Neural crest cell (in vitro differentiated cells): ENCODE results near the gene GRK6. TPM values are rescaled to one million over a fixed set of nuclear protein-coding genes. Genes with fewer than 3 reads are reported as not detected.

Experiments used
- DNase-seq: peaks from one replicate; pipeline ENCODE4 v3.0.0; 2021; ENCODE audit warnings: low read depth, mixed read lengths, low spot score
- H3K27ac Mint-ChIP-seq: one replicate; pipeline ENCODE4 v1.8.0; 2021; ENCODE audit warnings: mild to moderate bottlenecking, mixed read lengths; ENCODE audit not compliant: unreplicated experiment
- H3K27me3 Mint-ChIP-seq: 2 replicates; pipeline ENCODE4 v1.8.0; 2021; ENCODE audit warnings: low read depth, mild to moderate bottlenecking, mixed read lengths
- H3K36me3 Mint-ChIP-seq: 2 replicates; pipeline ENCODE4 v1.8.0; 2021; ENCODE audit warnings: low read depth, mild to moderate bottlenecking, mixed read lengths
- H3K4me1 Mint-ChIP-seq: 2 replicates; pipeline ENCODE4 v1.8.0; 2021; ENCODE audit warnings: mixed read lengths
- H3K4me3 Mint-ChIP-seq: one replicate; pipeline ENCODE4 v1.8.0; 2021; ENCODE audit warnings: mild to moderate bottlenecking, mixed read lengths
- H3K9me3 Mint-ChIP-seq: 2 replicates; pipeline ENCODE4 v1.8.0; 2021; ENCODE audit warnings: mixed read lengths
- total RNA-seq: library from RNA; stranded (reverse); gene quantifications from 2 replicates; pipeline ENCODE4 v1.2.1, GENCODE V29; 2021
- TF ChIP-seq, protein P1 (sequence below): fragments of 200-600 bp; sonication (generic); conservative IDR thresholded peaks from 2 replicates; pipeline ENCODE4 v1.5.0; 2021; ENCODE audit warnings: antibody characterized with exemption, mild to moderate bottlenecking

GRK6 gene
- total RNA-seq, 1 donor from 2014 or later, result 54.9 TPM

DNA sequence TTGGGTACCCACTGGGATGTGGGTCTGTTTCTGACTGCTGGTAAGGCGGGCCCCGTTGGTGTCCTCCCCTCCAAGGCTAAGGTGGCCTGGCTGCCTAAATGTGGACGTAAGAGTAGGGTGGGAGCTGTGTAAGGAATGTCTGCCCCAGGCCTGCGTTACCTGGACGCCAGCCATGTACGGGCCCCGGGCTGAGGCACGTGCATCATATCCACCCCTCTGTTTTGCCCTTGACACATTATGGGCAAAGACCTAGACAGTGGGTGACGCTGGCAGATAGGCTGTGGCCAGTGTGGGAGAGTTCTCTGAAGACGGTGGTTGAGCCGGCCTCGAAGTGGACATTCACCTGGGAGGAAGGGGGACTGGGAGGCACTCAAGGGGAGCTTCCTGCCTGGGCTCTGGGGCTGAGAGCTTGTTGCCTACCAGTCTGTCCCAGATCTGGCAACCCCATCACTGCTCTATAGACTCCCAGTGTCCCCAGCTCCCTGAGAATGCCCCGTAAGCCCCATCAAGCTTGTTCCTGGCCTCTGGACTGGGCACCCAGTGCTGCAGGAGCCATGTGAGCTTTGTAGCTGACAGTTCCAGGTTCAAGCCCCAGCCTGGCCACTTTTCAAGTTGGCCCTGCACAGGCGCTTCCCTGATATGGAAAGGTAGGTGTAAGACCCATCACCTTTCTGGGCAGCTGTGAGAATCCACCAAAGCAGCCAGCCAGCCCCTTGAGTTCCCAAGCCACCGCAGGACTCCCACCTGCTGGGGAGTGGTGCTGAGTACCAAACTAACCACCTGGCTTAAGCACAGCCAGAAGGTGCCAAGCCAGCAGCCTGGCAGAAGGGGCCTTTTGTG lies 16.9 kb downstream of the GRK6 start:
- Mint-ChIP-seq H3K27ac (no peak overlapping the region), H3K27me3 (peaks cover 31% of the 10 kb centered on the region), H3K9me3 (no peaks in the 10 kb centered on the region), H3K4me3 (peak overlapping the region; percentile 88), H3K4me1 (peaks cover 33% of the 10 kb centered on the region), H3K36me3 (peaks cover 9% of the 10 kb centered on the region)
- no peak for DNase-seq
- TF ChIP-seq, protein P1, sequence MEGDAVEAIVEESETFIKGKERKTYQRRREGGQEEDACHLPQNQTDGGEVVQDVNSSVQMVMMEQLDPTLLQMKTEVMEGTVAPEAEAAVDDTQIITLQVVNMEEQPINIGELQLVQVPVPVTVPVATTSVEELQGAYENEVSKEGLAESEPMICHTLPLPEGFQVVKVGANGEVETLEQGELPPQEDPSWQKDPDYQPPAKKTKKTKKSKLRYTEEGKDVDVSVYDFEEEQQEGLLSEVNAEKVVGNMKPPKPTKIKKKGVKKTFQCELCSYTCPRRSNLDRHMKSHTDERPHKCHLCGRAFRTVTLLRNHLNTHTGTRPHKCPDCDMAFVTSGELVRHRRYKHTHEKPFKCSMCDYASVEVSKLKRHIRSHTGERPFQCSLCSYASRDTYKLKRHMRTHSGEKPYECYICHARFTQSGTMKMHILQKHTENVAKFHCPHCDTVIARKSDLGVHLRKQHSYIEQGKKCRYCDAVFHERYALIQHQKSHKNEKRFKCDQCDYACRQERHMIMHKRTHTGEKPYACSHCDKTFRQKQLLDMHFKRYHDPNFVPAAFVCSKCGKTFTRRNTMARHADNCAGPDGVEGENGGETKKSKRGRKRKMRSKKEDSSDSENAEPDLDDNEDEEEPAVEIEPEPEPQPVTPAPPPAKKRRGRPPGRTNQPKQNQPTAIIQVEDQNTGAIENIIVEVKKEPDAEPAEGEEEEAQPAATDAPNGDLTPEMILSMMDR, result no peak

DNA sequence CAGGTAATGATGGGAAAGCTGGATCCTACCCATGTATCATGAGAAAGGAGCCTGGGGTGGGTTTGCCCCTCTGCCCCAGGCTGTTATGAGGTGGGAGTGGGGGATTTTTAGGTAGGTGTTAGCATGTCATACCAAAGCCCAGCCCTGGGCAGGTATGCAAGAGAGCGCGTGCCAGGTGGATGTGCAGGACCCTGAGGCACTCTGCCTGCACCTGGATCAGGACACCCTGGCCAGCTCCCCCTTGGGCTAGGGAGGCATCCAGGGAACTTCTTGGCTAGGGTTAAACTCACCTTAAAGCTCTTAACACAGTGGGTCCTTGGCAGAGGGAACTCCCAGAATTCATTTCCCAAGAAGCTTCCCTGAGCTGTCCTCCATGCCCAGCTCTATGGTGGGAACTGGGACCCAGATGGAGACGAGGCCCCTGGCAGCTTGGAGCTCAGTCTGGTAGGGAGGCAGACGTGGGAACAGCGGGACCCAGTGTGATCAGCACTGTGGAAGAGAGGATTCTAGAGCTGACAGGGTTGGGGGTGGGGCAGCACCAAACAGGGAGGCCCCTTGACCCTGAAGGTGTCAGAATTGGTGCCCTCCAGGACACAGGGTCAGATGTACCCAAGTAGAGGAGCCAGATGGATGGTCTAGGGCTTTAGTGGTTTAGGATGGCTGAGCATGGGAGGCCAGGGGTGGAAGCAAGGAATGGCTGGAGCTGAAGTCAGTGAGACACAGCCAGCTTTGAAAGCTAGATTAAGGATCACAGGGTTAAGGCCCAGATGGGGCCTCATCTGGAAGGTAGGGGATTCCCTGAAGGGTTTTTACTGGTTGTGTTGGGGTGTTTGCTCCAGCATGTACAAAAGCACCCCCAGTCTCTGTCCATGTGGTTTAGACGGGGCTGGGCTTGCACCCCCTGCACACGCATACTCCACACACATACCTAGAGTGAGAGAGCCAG lies 17.9 kb downstream of the GRK6 start:
- TF ChIP-seq, protein P1, result no peak
- Mint-ChIP-seq H3K4me1 (peaks cover 43% of the 10 kb centered on the region), H3K4me3 (peak overlapping the region; percentile 88), H3K36me3 (peaks cover 7% of the 10 kb centered on the region), H3K9me3 (no peaks in the 10 kb centered on the region), H3K27me3 (peaks cover 38% of the 10 kb centered on the region), H3K27ac (peak overlapping the region; percentile 87)
- no peak for DNase-seq

DNA sequence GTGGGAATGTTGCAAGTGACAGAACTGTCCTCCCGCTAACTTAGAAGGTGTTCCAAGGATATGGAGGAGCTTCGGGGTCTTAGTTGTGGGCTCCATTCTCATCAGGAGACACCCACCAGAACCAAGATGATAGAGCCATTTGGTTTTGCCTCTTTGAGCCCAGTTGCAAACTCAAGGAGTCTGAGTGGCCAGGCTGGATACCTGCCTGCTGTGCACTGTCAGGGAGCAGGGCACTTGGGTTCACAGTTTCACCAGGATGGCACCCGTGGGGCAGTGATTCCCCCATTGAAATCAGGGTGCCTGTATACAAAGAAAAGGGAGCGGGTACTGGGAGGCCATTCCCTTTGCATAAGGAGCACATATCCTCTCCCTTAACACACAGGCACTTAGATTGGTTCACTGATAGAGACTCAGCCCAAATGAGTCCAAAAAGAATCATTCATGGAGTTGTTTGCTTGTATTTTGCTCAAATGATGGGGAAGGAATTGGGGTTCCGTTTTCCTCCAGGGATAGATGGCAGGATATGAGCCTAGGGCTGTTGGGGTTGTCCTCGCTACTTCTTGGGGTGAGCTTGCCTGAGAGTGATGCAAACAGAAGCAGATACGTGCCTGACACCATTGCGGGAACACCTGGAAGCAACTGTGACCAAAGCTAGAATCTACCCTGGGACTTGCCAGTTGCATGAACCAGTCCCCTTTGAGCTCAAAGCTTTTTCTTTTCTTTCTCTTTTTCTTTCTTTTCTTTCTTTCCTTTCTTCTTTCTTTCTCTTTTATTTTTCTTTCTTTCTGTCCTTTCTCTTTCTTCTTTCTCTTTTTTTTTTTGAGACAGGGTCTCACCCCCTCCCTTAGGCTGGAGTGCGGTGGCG lies 18.8 kb downstream of the GRK6 start:
- H3K27me3 Mint-ChIP-seq, result peaks cover 43% of the 10 kb centered on the region
- H3K4me3 Mint-ChIP-seq, result peak overlapping the region; percentile 88
- TF ChIP-seq, protein P1, result no peak
- no peaks in the 10 kb centered on the region for H3K9me3 Mint-ChIP-seq
- peaks cover 3% of the 10 kb centered on the region for H3K36me3 Mint-ChIP-seq
- no peak for DNase-seq
- peaks cover 50% of the 10 kb centered on the region for H3K4me1 Mint-ChIP-seq
- peak overlapping the region; percentile 13 for H3K27ac Mint-ChIP-seq

DNA sequence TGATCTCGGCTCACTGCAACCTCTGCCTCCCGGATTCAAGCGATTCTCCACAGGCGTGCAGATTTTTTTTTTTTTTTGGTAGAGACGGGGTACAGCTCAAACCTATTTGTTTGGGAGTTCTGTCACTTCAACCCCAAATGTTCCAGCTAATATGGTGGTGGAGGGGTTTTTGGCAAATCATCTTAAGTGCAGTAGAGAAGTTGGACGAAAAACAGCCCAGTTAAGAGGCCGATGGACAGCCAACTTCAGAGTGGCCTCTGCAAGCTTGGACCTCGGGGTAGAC lies 19.4 kb downstream of the GRK6 start:
- H3K9me3 Mint-ChIP-seq, result no peaks in the 10 kb centered on the region

More for the DNA sequence above, 19.4 kb downstream of the GRK6 start:
- Mint-ChIP-seq H3K4me3 (peak overlapping the region; percentile 88), H3K27ac (peak overlapping the region; percentile 13), H3K4me1 (peaks cover 56% of the 10 kb centered on the region), H3K36me3 (peaks cover 5% of the 10 kb centered on the region), H3K27me3 (peaks cover 45% of the 10 kb centered on the region)
- TF ChIP-seq, protein P1, result no peak
- no peak for DNase-seq
